GM18505 (cell line): ENCODE data around the gene KRT14.
"Not testable (repeated sequence)": the region's sequence is repeated elsewhere in the genome, so short reads cannot be mapped to it uniquely, and the experiment has no call there.

Experiments used
- ATAC-seq: cut with Tn5 transposase; IDR thresholded peaks from one replicate; pipeline ENCODE4 v1.9.1; 2021; ENCODE audit not compliant: unreplicated experiment
- POLR2A ChIP-seq: IDR thresholded peaks from 4 replicates; pipeline ENCODE4 v1.6.1; 2011; ENCODE audit warnings: borderline replicate concordance; ENCODE audit not compliant: insufficient read depth, insufficient read length; ENCODE audit errors: extremely low read depth

KRT14 gene

DNA sequence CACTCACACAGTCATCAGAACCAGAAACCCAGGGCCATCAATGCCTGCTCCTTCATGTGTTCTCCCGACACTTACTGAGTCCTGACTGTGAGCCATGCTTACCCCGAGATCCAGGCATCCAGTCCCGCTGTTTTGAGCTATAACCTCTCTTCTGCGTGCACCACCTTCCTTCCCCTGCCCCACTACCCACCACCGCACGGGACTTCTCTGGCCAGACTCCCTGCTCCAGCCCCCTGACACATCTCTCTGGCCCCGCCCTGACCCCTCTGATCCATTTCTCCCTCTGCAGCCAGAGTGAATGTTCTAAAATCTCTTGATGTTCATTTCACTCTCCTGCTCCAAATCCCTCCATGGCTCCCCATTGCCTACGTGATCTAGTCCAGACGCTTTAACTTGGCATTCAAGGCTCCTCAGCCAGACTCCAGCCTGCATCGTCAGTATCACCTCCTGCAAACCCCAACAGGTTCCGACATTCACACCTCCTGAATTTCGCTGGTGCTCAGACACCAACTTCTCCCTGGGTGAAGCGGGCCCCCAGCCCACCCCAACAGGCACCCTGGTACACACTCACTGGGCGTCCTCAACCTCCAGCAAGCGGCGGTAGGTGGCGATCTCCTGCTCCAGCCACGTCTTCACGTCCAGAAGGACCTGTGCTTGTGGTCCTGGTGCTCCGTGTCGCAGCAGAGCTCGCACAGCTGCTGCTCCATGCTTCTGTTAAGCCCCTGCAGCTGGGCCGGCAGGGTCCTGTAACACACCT, 40.8 kb upstream of the KRT14 start:
- no peak for ATAC-seq
- no peak for TF ChIP-seq POLR2A

DNA sequence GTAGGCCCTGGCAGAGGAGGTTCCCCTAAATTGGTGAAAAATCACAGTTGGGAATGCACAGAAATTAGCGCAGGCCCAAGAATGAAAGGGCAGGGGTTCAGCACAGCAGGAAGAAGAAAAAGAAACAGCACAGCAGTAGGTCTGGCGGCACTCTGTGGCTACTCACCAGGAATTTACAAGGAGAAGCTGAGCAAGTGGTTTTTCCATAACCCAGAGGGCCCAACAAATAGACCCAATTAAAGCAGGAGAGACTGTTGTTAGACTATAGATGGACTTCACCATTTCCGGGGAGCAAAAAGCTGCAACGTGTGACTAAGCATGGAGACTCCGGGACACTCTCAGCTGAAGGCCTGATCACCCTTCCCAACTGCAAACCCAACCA, 40.2 kb upstream of the KRT14 start:
- ATAC-seq, result not testable (repeated sequence)

DNA sequence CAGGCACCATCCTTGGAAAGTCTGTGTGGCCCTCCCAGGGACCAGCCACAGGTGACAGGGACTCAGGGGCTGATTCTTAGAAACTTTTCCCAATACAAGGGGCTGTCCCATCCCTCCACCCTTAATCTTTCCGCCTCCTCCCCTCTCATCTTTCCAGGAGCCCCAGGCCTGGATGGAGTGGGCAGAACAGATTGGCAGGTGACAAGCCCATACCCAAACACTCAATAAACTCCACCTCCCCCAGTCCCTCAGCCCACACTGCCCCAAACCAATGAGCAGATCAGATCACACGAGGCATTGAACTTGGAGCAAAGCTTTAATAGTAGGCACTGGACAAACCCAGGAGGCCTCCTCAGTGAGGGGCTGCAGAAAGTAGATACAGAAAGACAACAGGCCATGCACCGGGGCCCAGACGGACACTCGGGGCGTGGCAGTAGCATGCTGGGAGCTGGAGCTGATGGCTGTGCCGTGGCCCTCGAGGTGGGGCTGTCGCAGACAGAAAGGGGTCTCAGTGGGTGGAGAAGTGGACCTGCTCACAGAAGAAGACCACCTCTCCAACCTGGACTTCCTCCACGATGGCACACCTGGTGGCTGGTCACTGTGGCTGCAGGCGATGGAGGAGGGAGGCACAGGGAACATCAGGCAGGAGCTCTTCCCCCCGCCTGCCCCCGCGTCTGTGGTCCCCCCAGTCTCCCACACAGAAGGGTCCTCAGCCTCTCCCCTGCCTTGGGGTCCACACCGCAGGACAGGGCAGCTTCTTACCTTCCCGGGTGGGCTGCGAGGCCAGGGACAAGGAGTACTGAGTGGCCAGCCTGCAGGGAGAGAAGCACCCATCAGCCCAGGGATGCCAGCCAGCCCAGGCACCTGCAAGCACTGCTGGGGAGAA, 39.6 kb upstream of the KRT14 start:
- ATAC-seq, result not testable (repeated sequence)

DNA sequence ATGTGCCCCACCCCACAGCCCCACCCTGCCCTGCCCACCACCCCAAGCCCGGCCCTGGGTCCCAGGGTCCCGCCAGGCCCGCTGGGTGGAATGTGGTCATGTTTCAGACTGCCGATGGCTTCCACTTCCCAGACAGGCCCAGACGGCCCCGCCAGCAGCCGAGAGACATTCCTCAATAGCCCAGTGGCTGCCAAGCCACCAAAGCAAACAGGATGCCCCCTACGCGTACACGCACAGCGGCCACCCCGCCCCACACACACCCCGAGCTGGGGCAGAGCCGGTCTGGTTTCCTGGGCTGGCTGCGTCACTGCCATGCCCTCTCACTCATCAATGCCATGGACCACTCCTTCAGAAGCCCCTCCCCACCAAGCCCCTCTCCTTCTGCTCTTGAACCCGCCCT, 38.9 kb upstream of the KRT14 start:
- ATAC-seq, result no peak
- no peak for TF ChIP-seq POLR2A

DNA sequence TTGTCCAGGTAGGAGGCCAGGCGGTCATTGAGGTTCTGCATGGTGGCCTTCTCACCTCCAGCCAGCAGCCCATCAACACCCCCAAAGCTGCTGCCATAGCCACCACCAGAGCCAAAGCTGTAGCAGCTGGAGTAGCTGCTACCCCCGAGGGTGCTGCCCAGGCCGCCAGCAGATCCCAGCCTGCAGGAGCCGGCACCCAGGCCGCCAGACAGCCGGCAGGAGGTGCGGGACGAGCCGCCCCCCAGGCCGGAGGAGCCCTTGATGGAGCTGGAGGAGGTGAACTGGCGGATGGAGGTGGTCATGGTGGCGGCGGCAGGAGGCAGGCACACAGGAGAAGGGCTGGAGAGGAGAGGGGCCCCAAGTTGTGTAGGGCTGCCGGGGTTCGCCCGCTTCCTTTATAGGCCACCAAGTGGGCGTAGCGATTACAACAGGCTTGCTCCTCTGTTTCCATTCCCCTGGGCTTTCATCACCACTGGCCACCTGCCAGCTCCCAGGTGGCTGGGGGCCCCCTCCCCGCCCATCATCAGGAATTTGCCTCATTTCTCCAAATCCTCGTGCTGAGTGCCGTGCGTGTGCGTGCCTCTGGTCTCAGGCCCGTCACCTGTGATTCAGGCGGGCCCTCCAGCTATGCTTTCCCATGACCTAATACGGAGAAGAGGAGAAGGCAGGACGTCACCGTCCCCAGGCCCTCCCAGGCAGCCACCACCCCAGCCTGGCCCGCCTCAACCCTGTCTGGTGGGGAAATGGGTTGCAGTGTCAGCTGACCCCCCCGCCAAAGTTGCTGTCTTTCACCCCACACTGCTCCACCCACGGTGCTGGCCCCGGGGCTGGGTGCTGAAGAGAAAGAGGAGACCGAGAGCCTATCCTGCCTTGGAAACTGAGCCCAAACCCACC, 37.8 kb upstream of the KRT14 start, which contains the start of gene KRT17:
KRT17 (minus strand) TSS at position 368 of the 894 bp plus-strand sequence; CDS start at position 302, 66 bp downstream.
- no peak for ATAC-seq

DNA sequence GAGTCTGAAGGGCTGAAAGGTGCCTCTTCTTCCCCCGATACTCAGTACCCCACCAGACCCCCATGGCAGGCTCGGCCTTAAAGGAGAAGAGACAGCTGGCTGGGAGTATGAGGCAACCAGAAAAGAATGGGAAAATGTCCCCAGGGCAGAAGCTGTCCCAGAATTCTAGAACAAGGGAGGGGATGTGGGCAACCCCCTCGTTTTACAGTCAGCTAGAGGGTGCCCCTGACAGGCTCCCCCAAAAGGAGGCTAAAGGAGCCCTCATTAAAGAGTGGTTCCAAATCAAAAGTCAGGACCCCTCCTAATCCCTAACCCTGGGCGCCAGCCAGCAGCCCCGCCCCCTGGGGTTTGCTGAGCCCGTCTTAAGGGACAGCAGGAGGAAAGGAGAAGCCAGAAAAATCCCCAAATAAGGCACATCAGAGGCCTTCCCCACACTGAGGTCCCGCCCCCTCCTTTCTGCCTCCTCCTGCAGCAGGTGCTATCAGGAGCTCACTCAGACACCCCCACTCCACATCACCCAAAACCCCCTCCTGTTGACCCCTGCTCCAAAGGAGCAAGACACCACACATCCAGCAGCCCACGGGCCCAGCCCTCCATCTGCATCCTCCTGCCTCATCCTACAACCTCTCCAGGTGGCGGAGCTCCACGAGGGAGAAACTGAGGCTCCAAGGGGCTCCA, 36.6 kb upstream of the KRT14 start:
- ATAC-seq, result not testable (repeated sequence)

More for the DNA sequence above, 37.8 kb upstream of the KRT14 start, which contains the start of gene KRT17:
- no peak for TF ChIP-seq POLR2A

DNA sequence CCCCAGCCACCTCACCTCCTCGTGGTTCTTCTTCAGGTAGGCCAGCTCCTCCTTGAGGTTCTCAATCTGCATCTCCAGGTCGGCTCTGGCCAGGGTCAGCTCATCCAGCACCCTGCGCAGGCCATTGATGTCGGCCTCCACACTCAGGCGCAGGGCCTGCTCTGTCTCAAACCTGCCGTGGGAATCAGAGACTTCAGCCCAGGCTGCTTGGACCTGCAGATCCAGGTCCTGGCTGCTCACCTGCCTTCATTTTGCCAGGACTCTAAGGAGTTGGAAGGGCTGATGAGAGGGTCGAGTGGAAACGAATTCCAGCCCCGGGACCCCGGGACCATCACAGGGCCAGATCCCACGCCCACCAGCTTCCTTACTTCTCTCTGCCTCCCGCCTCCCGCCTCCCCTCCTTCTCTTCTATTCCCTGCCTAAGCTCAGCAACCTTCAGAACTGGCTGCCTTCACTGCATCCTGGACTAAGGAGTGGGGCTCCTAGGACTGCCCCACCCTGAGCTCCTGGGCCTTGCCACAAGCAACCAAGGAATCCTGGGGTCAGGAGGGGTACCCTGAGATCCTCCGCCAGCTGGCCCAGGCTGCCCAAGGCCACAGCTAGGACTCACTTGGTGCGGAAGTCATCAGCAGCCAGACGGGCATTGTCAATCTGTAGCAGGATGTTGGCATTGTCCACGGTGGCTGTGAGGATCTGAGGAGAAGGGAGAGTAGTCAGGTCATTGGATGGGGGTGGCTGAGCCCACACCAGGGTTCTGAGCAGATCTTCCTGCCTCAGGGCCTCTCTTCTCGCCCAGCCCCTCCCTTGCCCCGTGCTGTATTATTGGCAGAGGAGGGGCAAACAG, 35.9 kb upstream of the KRT14 start:
- ATAC-seq, result not testable (repeated sequence)

DNA sequence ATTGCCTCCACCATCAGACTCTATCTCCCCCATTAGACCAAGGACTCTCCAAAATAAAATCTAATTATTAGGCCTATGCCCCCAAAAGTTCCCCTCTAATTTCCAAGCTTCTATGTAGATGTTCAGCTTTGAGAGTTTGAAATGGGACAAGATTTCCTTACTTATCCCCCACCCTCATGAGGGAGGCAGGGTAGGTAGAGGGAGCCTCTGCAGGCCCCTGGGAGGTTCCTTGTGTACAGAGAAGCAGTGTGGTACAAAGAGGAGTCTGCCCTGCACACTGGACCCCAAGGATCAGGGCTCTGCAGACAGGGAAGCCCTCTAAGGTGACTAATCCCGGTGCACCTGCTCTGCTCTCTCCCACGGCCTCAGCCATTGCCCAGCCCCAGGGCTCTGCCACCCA, 35.2 kb upstream of the KRT14 start:
- no peak for ATAC-seq
- no peak for TF ChIP-seq POLR2A

DNA sequence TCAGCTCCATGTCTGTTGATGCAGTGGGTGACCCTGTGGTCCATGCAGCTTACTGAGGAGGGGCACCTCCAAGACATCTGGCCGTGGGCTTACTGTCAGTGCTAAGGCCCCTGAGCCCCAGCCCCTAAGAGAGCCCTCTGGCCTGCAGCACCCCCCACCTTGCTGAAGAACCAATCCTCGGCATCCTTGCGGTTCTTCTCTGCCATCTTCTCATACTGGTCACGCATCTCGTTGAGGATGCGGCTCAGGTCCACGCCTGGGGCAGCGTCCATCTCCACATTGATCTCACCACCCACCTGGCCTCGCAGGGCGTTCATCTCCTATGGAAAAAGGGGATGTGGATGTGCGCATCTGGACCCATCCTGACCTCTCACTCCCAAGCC, 34.7 kb upstream of the KRT14 start:
- ATAC-seq, result not testable (repeated sequence)

DNA sequence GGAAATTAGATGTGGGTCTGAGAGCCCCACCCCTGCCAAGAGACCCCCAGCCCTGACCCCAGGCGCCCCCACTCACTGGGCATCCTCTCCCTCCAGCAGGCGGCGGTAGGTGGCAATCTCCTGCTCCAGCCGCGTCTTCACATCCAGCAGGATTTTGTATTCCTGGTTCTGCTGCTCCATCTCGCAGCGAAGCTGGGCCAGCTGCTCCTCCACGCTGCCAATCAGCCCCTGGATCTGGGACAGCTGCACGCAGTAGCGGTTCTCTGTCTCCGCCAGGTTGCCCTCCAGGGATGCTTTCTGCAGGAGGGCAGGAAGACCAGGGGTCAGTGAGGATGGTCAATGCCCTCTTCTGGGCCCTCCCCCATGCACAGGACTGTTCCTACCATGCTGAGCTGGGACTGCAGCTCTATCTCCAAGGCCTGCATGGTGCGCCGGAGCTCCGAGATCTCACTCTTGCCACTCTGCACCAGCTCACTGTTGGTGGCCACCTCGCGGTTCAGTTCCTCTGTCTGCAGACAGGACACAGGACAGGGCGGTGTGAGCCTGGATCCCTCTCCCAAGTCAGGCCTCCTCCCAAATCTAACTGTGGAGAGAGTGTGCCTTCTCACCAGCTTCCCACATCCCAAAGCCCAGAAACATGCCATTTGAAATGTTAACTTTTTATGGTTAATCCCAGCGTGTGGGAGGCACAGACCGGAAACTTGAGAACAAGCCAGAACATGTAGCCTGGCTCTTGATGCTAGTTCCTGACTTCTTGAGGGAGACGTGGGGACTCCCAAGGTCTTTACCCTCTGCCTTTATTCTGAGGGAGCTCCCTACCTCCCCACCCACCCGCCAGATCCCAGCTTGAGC, 34.1 kb upstream of the KRT14 start:
- no peak for ATAC-seq
- no peak for TF ChIP-seq POLR2A

DNA sequence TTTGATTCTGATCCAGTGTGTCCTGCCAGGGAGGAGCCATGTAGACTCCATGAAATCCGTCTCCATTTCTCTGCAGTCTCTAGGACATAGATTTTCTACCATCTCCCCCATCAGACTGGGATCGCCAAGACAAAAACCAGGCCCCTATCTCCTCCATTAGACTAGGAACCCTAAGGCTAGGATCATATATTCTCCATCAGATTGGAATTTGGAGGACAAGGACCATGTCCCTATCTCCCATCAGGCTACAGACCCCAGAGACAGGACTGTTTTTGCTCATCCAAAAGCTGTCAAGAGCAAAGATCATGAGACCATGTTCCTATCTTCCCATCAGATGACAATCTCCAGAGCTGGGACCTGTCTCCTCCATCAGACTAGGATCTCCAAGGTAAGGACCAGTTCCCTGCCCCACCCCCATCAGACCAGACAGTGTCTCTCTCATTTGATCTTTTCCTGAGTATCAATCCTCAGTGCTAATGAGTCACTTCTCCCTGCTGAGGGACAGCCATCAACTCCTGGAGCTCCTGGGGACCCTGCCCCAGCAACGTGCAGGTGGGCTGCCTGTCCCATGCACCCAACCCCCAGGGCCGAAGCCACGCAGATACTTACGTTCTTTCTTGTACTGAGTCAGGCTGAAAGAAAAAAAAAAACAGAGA, 33.4 kb upstream of the KRT14 start:
- not testable (repeated sequence) for ATAC-seq
